GM21576 (cell line): ENCODE results near the gene GZMM.

Experiments used
- ATAC-seq: cut with Tn5 transposase; IDR thresholded peaks from one replicate; pipeline ENCODE4 v1.9.1; 2021; ENCODE audit warnings: mild to moderate bottlenecking, moderate library complexity; ENCODE audit not compliant: unreplicated experiment

The GZMM gene

GRCh38 chr19:543910-544608, at the start of gene GZMM:
Gene GZMM (plus strand): TSS chr19:544053. CDS start chr19:544072, 19 bp downstream.
- no peak for ATAC-seq

GRCh38 chr19:494171-495080, 49.4 kb upstream of the GZMM start:
- no peak for ATAC-seq

- no peak for ATAC-seq
Measured at GRCh38 chr19:495081-495401, 48.8 kb upstream of the GZMM start.

GRCh38 chr19:495402-496111, 48.3 kb upstream of the GZMM start:
- ATAC-seq, result no peak

- no peak for ATAC-seq
Measured at GRCh38 chr19:496112-496665, 47.7 kb upstream of the GZMM start, which contains the start of gene MADCAM1. Gene MADCAM1 (plus strand): TSS chr19:496486. CDS start chr19:496500, 14 bp downstream.

GRCh38 chr19:496986-497385, 46.9 kb upstream of the GZMM start:
- ATAC-seq, result no peak

GRCh38 chr19:497491-497868, 46.4 kb upstream of the GZMM start:
- ATAC-seq, result no peak

GRCh38 chr19:497869-498510, 45.9 kb upstream of the GZMM start:
- ATAC-seq, result no peak

GRCh38 chr19:498511-498891, 45.4 kb upstream of the GZMM start:
- no peak for ATAC-seq

GRCh38 chr19:498977-499623, 44.8 kb upstream of the GZMM start:
- ATAC-seq, result no peak

- no peak for ATAC-seq
Measured at GRCh38 chr19:501646-502045, 42.2 kb upstream of the GZMM start.

GRCh38 chr19:504616-505015, 39.2 kb upstream of the GZMM start:
- ATAC-seq, result no peak

GRCh38 chr19:506404-507285, 37.2 kb upstream of the GZMM start:
- ATAC-seq, result peak; percentile 65

GRCh38 chr19:507286-508203, 36.3 kb upstream of the GZMM start, which contains the start of gene TPGS1:
Gene TPGS1 (plus strand): TSS chr19:507497. CDS start chr19:507507, 10 bp downstream.
- peak; percentile 55 for ATAC-seq

GRCh38 chr19:508204-509150, 35.4 kb upstream of the GZMM start:
- ATAC-seq, result no peak

GRCh38 chr19:510606-511100, 33.2 kb upstream of the GZMM start:
- no peak for ATAC-seq
